ENCODE results near the gene DLX6.

GRCh38 chr7:97009753-97010732 is 4.7 kb downstream of the DLX6 start:
- TF ChIP-seq POLR2AphosphoS5 (IDR thresholded peaks at IDR 0.05; ENCODE audit: low read depth, low read length) (no peak), CTCF (IDR thresholded peaks at IDR 0.05) (no peak), REST (IDR thresholded peaks at IDR 0.05; ENCODE audit: insufficient read depth in 1 of 2, low read depth in 2 of 2, low read length in 1 of 2) (no peak), SIN3A (IDR thresholded peaks at IDR 0.05; ENCODE audit: borderline replicate concordance, insufficient read depth, low read depth, low read length) (no peak)
